ENCODE measurements around the gene IFT172.
A peak's percentile ranks its signal among the peaks of the same experiment; 100 is the strongest.

The IFT172 gene

GRCh38 chr2:27445155-27445554 is 44.4 kb downstream of the IFT172 start:
- no peaks in the 10 kb centered on the region for H3K27me3 ChIP-seq (ENCODE audit: insufficient read depth, low read length)
- H2AK5ac ChIP-seq (ENCODE audit: low read length): no peak overlapping the region
- H4K91ac ChIP-seq (ENCODE audit: low read depth, low read length): no peak overlapping the region
- H3K4me2 ChIP-seq (ENCODE audit: low read length): no peak overlapping the region
- H3K27ac ChIP-seq (ENCODE audit: low read depth, low read length): no peak overlapping the region
- no peak overlapping the region for H3K4ac ChIP-seq (ENCODE audit: low read depth, low read length)
- no peak overlapping the region for H2BK12ac ChIP-seq (ENCODE audit: low read length)
- no CpG with 5 or more reads among the region's 8 CpGs for whole genome bisulfite sequencing (ENCODE audit: extremely low coverage, insufficient coverage, insufficient read length)
- no peak overlapping the region for H2AFZ ChIP-seq (ENCODE audit: insufficient read depth, low read length, poor library complexity)
- no peak overlapping the region for H2BK120ac ChIP-seq (ENCODE audit: insufficient read depth, low read length, poor library complexity)
- H3K23ac ChIP-seq (ENCODE audit: low read length): no peak overlapping the region
- no peak overlapping the region for H4K8ac ChIP-seq (ENCODE audit: low read depth, low read length)
- H2BK5ac ChIP-seq (ENCODE audit: low read depth, low read length, poor library complexity): no peak overlapping the region
- H3K36me3 ChIP-seq (ENCODE audit: control insufficient read depth in 1 of 2, insufficient read depth in 2 of 2, low read length in 2 of 2): peaks cover 21 to 36% of the 10 kb centered on the region in 2 experiments
- H3K9me3 ChIP-seq (ENCODE audit: insufficient read depth, low read depth, low read length): no peaks in the 10 kb centered on the region
- no peak overlapping the region for H3K9ac ChIP-seq (ENCODE audit: low read length)
- DNase-seq: no peak
- H3K4me1 ChIP-seq (ENCODE audit: control insufficient read depth in 1 of 2, insufficient read depth in 2 of 2, low read length in 2 of 2): peaks cover 2 to 12% of the 10 kb centered on the region in 2 experiments
- H3K4me3 ChIP-seq (ENCODE audit: low read depth, low read length): no peak overlapping the region
- no peak overlapping the region for H3K18ac ChIP-seq (ENCODE audit: low read length)
- H3K79me2 ChIP-seq (ENCODE audit: control insufficient read depth, insufficient read depth, low read length, poor library complexity): peaks cover 3% of the 10 kb centered on the region
- H3K79me1 ChIP-seq (ENCODE audit: low read length): peaks cover 6% of the 10 kb centered on the region
- no peak overlapping the region for H3K14ac ChIP-seq (ENCODE audit: low read length)
- no peak overlapping the region for H4K12ac ChIP-seq (ENCODE audit: low read depth, low read length)

GRCh38 chr2:27442920-27443282 is 46.6 kb downstream of the IFT172 start:
- H3K9ac ChIP-seq (ENCODE audit: low read length): no peak overlapping the region
- H3K79me1 ChIP-seq (ENCODE audit: low read length): peaks cover 6% of the 10 kb centered on the region
- H3K14ac ChIP-seq (ENCODE audit: low read length): peak overlapping the region; percentile 94
- H2AK5ac ChIP-seq (ENCODE audit: low read length): peak overlapping the region; percentile 44
- peaks cover 2 to 12% of the 10 kb centered on the region in 2 experiments for H3K4me1 ChIP-seq (ENCODE audit: control insufficient read depth in 1 of 2, insufficient read depth in 2 of 2, low read length in 2 of 2)
- peak overlapping the region; percentile 88 for H4K12ac ChIP-seq (ENCODE audit: low read depth, low read length)
- H3K27me3 ChIP-seq (ENCODE audit: insufficient read depth, low read length): no peaks in the 10 kb centered on the region
- H3K4me3 ChIP-seq (ENCODE audit: low read depth, low read length): no peak overlapping the region
- H3K4me2 ChIP-seq (ENCODE audit: low read length): peak overlapping the region; percentile 72
- peak overlapping the region; percentile 72 for H4K91ac ChIP-seq (ENCODE audit: low read depth, low read length)
- peak overlapping the region; percentile 82 for H4K8ac ChIP-seq (ENCODE audit: low read depth, low read length)
- peak overlapping the region; percentile 21 for H2BK120ac ChIP-seq (ENCODE audit: insufficient read depth, low read length, poor library complexity)
- peaks cover 29 to 41% of the 10 kb centered on the region in 2 experiments for H3K36me3 ChIP-seq (ENCODE audit: control insufficient read depth in 1 of 2, insufficient read depth in 2 of 2, low read length in 2 of 2)
- peak overlapping the region; percentile 92 for H2AFZ ChIP-seq (ENCODE audit: insufficient read depth, low read length, poor library complexity)
- no peak overlapping the region for H3K4ac ChIP-seq (ENCODE audit: low read depth, low read length)
- no peaks in the 10 kb centered on the region for H3K9me3 ChIP-seq (ENCODE audit: insufficient read depth, low read depth, low read length)
- H3K79me2 ChIP-seq (ENCODE audit: control insufficient read depth, insufficient read depth, low read length, poor library complexity): peaks cover 3% of the 10 kb centered on the region
- H3K27ac ChIP-seq (ENCODE audit: low read depth, low read length): no peak overlapping the region
- no peak overlapping the region for H3K18ac ChIP-seq (ENCODE audit: low read length)
- no CpG with 5 or more reads among the region's 6 CpGs for WGBS (ENCODE audit: extremely low coverage, insufficient coverage, insufficient read length)
- no peak overlapping the region for H3K23ac ChIP-seq (ENCODE audit: low read length)
- no peak overlapping the region for H2BK12ac ChIP-seq (ENCODE audit: low read length)
- H2BK5ac ChIP-seq (ENCODE audit: low read depth, low read length, poor library complexity): no peak overlapping the region
- no peak for DNase-seq

GRCh38 chr2:27441958-27442919 is 47.3 kb downstream of the IFT172 start, which contains the start of gene KRTCAP3:
TSS of gene KRTCAP3 (plus strand) at chr2:27442381. CDS start at chr2:27442413, 32 bp downstream.
- Histone ChIP-seq H2AFZ (ENCODE audit: insufficient read depth, low read length, poor library complexity) (peak within 1 kb of the TSS; percentile 92), H3K79me2 (ENCODE audit: control insufficient read depth, insufficient read depth, low read length, poor library complexity) (peaks cover 3% of the 10 kb centered on the region), H3K9me3 (ENCODE audit: insufficient read depth, low read depth, low read length) (no peaks in the 10 kb centered on the region), H3K27ac (ENCODE audit: low read depth, low read length) (peak within 1 kb of the TSS; percentile 14), H3K4ac (ENCODE audit: low read depth, low read length) (peak within 1 kb of the TSS; percentile 38), H3K4me3 (ENCODE audit: low read depth, low read length) (peak within 1 kb of the TSS; percentile 71), H3K23ac (ENCODE audit: low read length) (no peak within 1 kb of the TSS), H4K12ac (ENCODE audit: low read depth, low read length) (peak within 1 kb of the TSS; percentile 88), H3K79me1 (ENCODE audit: low read length) (peaks cover 6% of the 10 kb centered on the region), H3K14ac (ENCODE audit: low read length) (peak within 1 kb of the TSS; percentile 94), H3K4me2 (ENCODE audit: low read length) (peak within 1 kb of the TSS; percentile 72), H3K9ac (ENCODE audit: low read length) (peak within 1 kb of the TSS; percentile 10), H3K4me1 (ENCODE audit: control insufficient read depth in 1 of 2, insufficient read depth in 2 of 2, low read length in 2 of 2) (peaks cover 2 to 12% of the 10 kb centered on the region in 2 experiments), H2BK120ac (ENCODE audit: insufficient read depth, low read length, poor library complexity) (peak within 1 kb of the TSS; percentile 21), H3K18ac (ENCODE audit: low read length) (peak within 1 kb of the TSS; percentile 93), H2AK5ac (ENCODE audit: low read length) (peak within 1 kb of the TSS; percentile 73), H4K91ac (ENCODE audit: low read depth, low read length) (peak within 1 kb of the TSS; percentile 72), H4K8ac (ENCODE audit: low read depth, low read length) (peak within 1 kb of the TSS; percentile 82), H2BK5ac (ENCODE audit: low read depth, low read length, poor library complexity) (peak within 1 kb of the TSS; percentile 9), H3K27me3 (ENCODE audit: insufficient read depth, low read length) (no peaks in the 10 kb centered on the region), H2BK12ac (ENCODE audit: low read length) (peak within 1 kb of the TSS; percentile 46), H3K36me3 (ENCODE audit: control insufficient read depth in 1 of 2, insufficient read depth in 2 of 2, low read length in 2 of 2) (peaks cover 32 to 42% of the 10 kb centered on the region in 2 experiments)
- no CpG with 5 or more reads among the region's 80 CpGs for WGBS (ENCODE audit: extremely low coverage, insufficient coverage, insufficient read length)
- peak; percentile 79 to 91 for DNase-seq

GRCh38 chr2:27441226-27441926 is 48.2 kb downstream of the IFT172 start:
- peaks cover 6% of the 10 kb centered on the region for H3K79me1 ChIP-seq (ENCODE audit: low read length)
- H3K9ac ChIP-seq (ENCODE audit: low read length): no peak overlapping the region
- H3K4me1 ChIP-seq (ENCODE audit: control insufficient read depth in 1 of 2, insufficient read depth in 2 of 2, low read length in 2 of 2): peaks cover 2 to 12% of the 10 kb centered on the region in 2 experiments
- H4K8ac ChIP-seq (ENCODE audit: low read depth, low read length): no peak overlapping the region
- H3K18ac ChIP-seq (ENCODE audit: low read length): no peak overlapping the region
- WGBS (ENCODE audit: extremely low coverage, insufficient coverage, insufficient read length): no CpG with 5 or more reads among the region's 10 CpGs
- H3K4me3 ChIP-seq (ENCODE audit: low read depth, low read length): no peak overlapping the region
- no peak overlapping the region for H4K12ac ChIP-seq (ENCODE audit: low read depth, low read length)
- no peak overlapping the region for H3K4ac ChIP-seq (ENCODE audit: low read depth, low read length)
- no peak overlapping the region for H2BK12ac ChIP-seq (ENCODE audit: low read length)
- peak overlapping the region; percentile 20 for H3K4me2 ChIP-seq (ENCODE audit: low read length)
- no peak for DNase-seq
- peaks cover 34 to 50% of the 10 kb centered on the region in 2 experiments for H3K36me3 ChIP-seq (ENCODE audit: control insufficient read depth in 1 of 2, insufficient read depth in 2 of 2, low read length in 2 of 2)
- no peak overlapping the region for H3K27ac ChIP-seq (ENCODE audit: low read depth, low read length)
- H4K91ac ChIP-seq (ENCODE audit: low read depth, low read length): no peak overlapping the region
- no peak overlapping the region for H2AFZ ChIP-seq (ENCODE audit: insufficient read depth, low read length, poor library complexity)
- no peaks in the 10 kb centered on the region for H3K9me3 ChIP-seq (ENCODE audit: insufficient read depth, low read depth, low read length)
- H2BK5ac ChIP-seq (ENCODE audit: low read depth, low read length, poor library complexity): no peak overlapping the region
- H3K23ac ChIP-seq (ENCODE audit: low read length): no peak overlapping the region
- no peak overlapping the region for H2BK120ac ChIP-seq (ENCODE audit: insufficient read depth, low read length, poor library complexity)
- H3K14ac ChIP-seq (ENCODE audit: low read length): no peak overlapping the region
- no peak overlapping the region for H2AK5ac ChIP-seq (ENCODE audit: low read length)
- no peaks in the 10 kb centered on the region for H3K27me3 ChIP-seq (ENCODE audit: insufficient read depth, low read length)
- H3K79me2 ChIP-seq (ENCODE audit: control insufficient read depth, insufficient read depth, low read length, poor library complexity): peaks cover 3% of the 10 kb centered on the region
